HepG2 (cell line): ENCODE results near the gene PCDHGA2. TPM values are rescaled to one million over a fixed set of nuclear protein-coding genes. Genes with fewer than 3 reads are reported as not detected.
"Not testable (repeated sequence)": the region's sequence is repeated elsewhere in the genome, so short reads cannot be mapped to it uniquely, and the experiment has no call there.

Source experiments
- ATAC-seq: fragments of 200-7000 bp; cut with Tn5 transposase; 3 replicates; pipeline ENCODE4 v1.9.1; 2020; ENCODE audit warnings: mild to moderate bottlenecking, moderate library complexity
- BruUV-seq: library from RNA; stranded (reverse); fragments of 400-500 nt; replicated peaks from 2 replicates; lab custom pipeline; 2021; lab: Mats Ljungman, UMichigan
- CTCF ChIA-PET: fragments of 300-600 bp; formaldehyde crosslinking; extraction: SDS; loops from one replicate; lab custom pipeline; 2021; ENCODE audit warnings: low total read pairs, inconsistent platforms, low intra/inter-chr PET ratio; lab: Yijun Ruan, JAX
- POLR2A ChIA-PET: fragments of 350-600 bp; sonication (Branson Sonifier 250); formaldehyde crosslinking; loops from one replicate; lab custom pipeline; 2020; ENCODE audit warnings: antibody characterized with exemption, inconsistent platforms; lab: Yijun Ruan, JAX
- DNase-seq: peaks from one replicate; pipeline ENCODE4 v3.0.0-alpha.2; 2015; ENCODE audit warnings: low spot score
- FAIRE-seq: peaks from 3 replicates; lab custom pipeline; 2011; peaks lifted over from hg19 to GRCh38; lab: Jason Lieb, UNC
- H2AFZ ChIP-seq: one replicate; pipeline ENCODE4 v1.6.1; 2011; ENCODE audit warnings: low read length, inconsistent platforms
- H3K27ac ChIP-seq: fragments of 300-600 bp; 3 replicates; pipeline ENCODE4 v1.8.0; 2011; ENCODE audit warnings: mixed run types, mild to moderate bottlenecking, mixed read lengths, low read length, inconsistent platforms; ENCODE audit not compliant: insufficient read depth; ENCODE audit errors: extremely low read length
- H3K27me3 ChIP-seq, 2 experiments: fragments of 200-600 bp in 1 of 2; 2 replicates in 1 of 2; 3 replicates in 1 of 2; pipeline versions ENCODE4 v1.6.0 to v1.8.0; 2011; ENCODE audit warnings: low read length in 2 of 2, mild to moderate bottlenecking in 2 of 2, moderate library complexity in 2 of 2, inconsistent platforms in 1 of 2; ENCODE audit not compliant: insufficient read depth in 2 of 2, control insufficient read depth in 1 of 2
- H3K36me3 ChIP-seq, 2 experiments: fragments of 200-600 bp in 1 of 2; replicated peaks in 1 of 2; 2 replicates in 1 of 2; 3 replicates in 1 of 2; pipeline versions ENCODE4 v1.5.1 to v1.8.0; 2011; ENCODE audit warnings: low read length in 2 of 2, inconsistent platforms in 1 of 2; ENCODE audit not compliant: insufficient read depth in 2 of 2, control insufficient read depth in 1 of 2
- H3K4me1 ChIP-seq: 2 replicates; pipeline ENCODE4 v1.5.1; 2012; ENCODE audit warnings: low read length, inconsistent platforms; ENCODE audit not compliant: insufficient read depth
- H3K4me2 ChIP-seq: 2 replicates; pipeline ENCODE4 v1.6.0; 2011; ENCODE audit warnings: low read depth, low read length, inconsistent platforms
- H3K4me3 ChIP-seq, 3 experiments: fragments of 200-600 bp in 1 of 3; sonication (generic), shearing (Covaris generic) in 1 of 3; replicated peaks in 1 of 3; 2 replicates each; pipeline ENCODE4 v1.5.1; 2011 to 2016; ENCODE audit warnings: low read length in 3 of 3, inconsistent platforms in 2 of 3, low read depth in 2 of 3, mild to moderate bottlenecking in 2 of 3, control low read depth in 1 of 3, mixed read lengths in 1 of 3; ENCODE audit not compliant: insufficient read depth in 1 of 3
- H3K79me2 ChIP-seq: one replicate; pipeline ENCODE4 v1.6.1; 2011; ENCODE audit warnings: low read length, inconsistent platforms; ENCODE audit not compliant: insufficient read depth
- H3K9ac ChIP-seq: 2 replicates; pipeline ENCODE4 v1.6.0; 2011; ENCODE audit warnings: mild to moderate bottlenecking, low read depth, low read length, inconsistent platforms; ENCODE audit not compliant: insufficient read depth
- H3K9me3 ChIP-seq: 2 replicates; pipeline ENCODE4 v1.5.1; 2012; ENCODE audit warnings: mild to moderate bottlenecking, low read length
- H4K20me1 ChIP-seq: 2 replicates; pipeline ENCODE4 v1.6.0; 2011; ENCODE audit warnings: inconsistent platforms, mild to moderate bottlenecking, low read length, moderate library complexity; ENCODE audit not compliant: insufficient read depth
- KDM2A ChIP-seq: sonication (generic); formaldehyde crosslinking; IDR thresholded peaks from 2 replicates; pipeline ENCODE4 v1.4.0; 2020; ENCODE audit warnings: low read depth, missing genetic modification reagents, borderline replicate concordance
- PHF8 ChIP-seq: sonication (generic); formaldehyde crosslinking; IDR thresholded peaks from 2 replicates; pipeline ENCODE4 v1.5.0; 2020; ENCODE audit warnings: missing genetic modification reagents
- RAD21 ChIP-seq: fragments of 450-650 bp; formaldehyde crosslinking; IDR thresholded peaks from 2 replicates; pipeline ENCODE4 v1.5.0; 2020; ENCODE audit warnings: mild to moderate bottlenecking
- STAG1 ChIP-seq: sonication (generic); formaldehyde crosslinking; IDR thresholded peaks from 2 replicates; pipeline ENCODE4 v1.4.0; 2020; ENCODE audit warnings: missing genetic modification reagents
- ZNF800 ChIP-seq: sonication (generic); formaldehyde crosslinking; IDR thresholded peaks from 2 replicates; pipeline ENCODE4 v1.4.0; 2020; ENCODE audit warnings: missing genetic modification reagents
- WGBS: methylation state at CpG from one replicate; pipeline ENCODE4 v1.1.6; 2017; ENCODE audit warnings: low lambda C conversion rate; 5-methylcytosine and 5-hydroxymethylcytosine counted together
- in situ Hi-C: cut with HindIII; loops from 2 replicates; pipeline ENCODE4 v1.10.0; 2017; ENCODE audit warnings: low pct_unique_long_range_greater_than_20kb; ENCODE audit not compliant: extremely low pct_ligation_motif_present
- intact Hi-C: fragments of 100-400 bp; cut with micrococcal nuclease; formaldehyde crosslinking; loops from one replicate; pipeline ENCODE4 v1.10.0; 2022; ENCODE audit not compliant: unreplicated experiment
- polyA plus RNA-seq, 8 experiments: library from polyadenylated mRNA; depleted of rRNA in 3 of 8; stranded (reverse) in 7 of 8; unstranded in 1 of 8; fragments of >200 nt; fragmentation: Illumina TruSeq in 4 of 8; extraction: Trizol in 4 of 8; gene quantifications; 2 replicates each; pipeline versions ENCODE4 v1.2.1 to v1.2.3, GENCODE V29; 2011 to 2016; ENCODE audit warnings: low read depth in 4 of 8, missing spikeins in 1 of 8, mixed read lengths in 1 of 8; ENCODE audit not compliant: insufficient read depth in 1 of 8
- total RNA-seq, 5 experiments: library from RNA; depleted of rRNA; stranded (reverse); fragments of >200 nt; fragmentation: Illumina TruSeq; extraction: Trizol; gene quantifications; 2 replicates each; pipeline ENCODE4 v1.2.3, GENCODE V29; 2016; ENCODE audit warnings: low read depth in 1 of 5
- TF ChIP-seq, protein P1 (sequence below): sonication (generic); formaldehyde crosslinking; IDR thresholded peaks from 2 replicates; pipeline ENCODE4 v1.5.0; 2020; ENCODE audit warnings: mild to moderate bottlenecking, missing genetic modification reagents, moderate library complexity
- TF ChIP-seq, protein P2 (sequence below): sonication (generic); formaldehyde crosslinking; IDR thresholded peaks from 2 replicates; pipeline ENCODE4 v1.5.1; 2020; ENCODE audit warnings: mild to moderate bottlenecking, missing genetic modification reagents, moderate library complexity

Gene PCDHGA2
- total and polyA plus RNA-seq, 2 of the 13 experiments (the other 11 are each of a cell fraction or from before 2014, with no cell fraction given) = 0.04 to 0.11 TPM

DNA sequence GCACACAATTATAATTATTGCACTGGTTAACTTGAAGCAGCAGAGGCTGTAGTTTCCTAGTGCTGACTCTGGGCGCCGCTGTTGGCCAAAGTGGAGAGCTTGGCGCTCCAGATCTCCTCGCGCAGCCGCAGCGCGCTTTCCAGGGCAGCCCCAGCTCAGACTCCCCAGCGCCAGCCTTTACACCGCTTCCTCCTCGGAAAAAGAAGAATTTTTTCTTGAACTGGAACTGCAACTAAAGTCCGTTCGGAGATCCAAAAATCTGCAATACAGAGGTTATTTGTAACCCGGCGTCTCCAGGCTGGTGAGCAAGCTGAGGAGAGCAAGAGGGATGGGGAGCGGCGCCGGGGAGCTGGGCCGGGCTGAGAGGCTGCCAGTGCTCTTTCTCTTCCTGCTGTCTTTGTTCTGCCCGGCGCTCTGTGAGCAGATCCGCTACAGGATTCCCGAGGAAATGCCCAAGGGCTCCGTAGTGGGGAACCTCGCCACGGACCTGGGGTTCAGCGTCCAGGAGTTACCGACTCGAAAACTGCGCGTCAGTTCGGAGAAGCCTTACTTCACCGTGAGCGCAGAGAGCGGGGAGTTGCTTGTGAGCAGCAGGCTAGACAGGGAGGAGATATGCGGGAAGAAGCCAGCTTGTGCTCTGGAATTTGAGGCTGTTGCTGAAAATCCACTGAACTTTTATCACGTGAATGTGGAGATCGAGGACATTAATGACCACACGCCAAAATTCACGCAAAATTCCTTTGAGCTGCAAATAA, 49.2 kb downstream of the PCDHGA2 start, which contains the start of gene PCDHGB4:
Gene PCDHGB4, plus strand, starts transcription at position 142 of the 755 bp plus-strand sequence. Its CDS starts 187 bp downstream, at position 329.
- H3K27me3 ChIP-seq, intact Hi-C loops, H3K9ac ChIP-seq, H3K79me2 ChIP-seq, H2AFZ ChIP-seq, H3K36me3 ChIP-seq, H3K27ac ChIP-seq, H4K20me1 ChIP-seq, in situ Hi-C loops, H3K4me1 ChIP-seq: not testable (repeated sequence)
- Histone ChIP-seq H3K4me3 (peak within 1 kb of the TSS in 2 of 3 experiments; percentile 39 to 50; a peak in 4 of 6 replicates), H3K9me3 (peaks cover 18% of the 10 kb centered on the region), H3K4me2 (peak within 1 kb of the TSS; percentile 51)
- ChIA-PET CTCF (interaction anchor here (0.6 to 1.5 kb wide), 3 partner anchors 137 to 177 kb away, joined by 3 to 8 read pairs (median 3); no protein-coding TSS in a partner anchor), POLR2A (interaction anchor here (1.2 kb wide), 1 partner anchor 67 kb away, joined by 3 read pairs; the partner anchor contains the start of gene TAF7)
- DNase-seq = peak; percentile 16
- TSS peak; percentile 47 for BruUV-seq
- peak; percentile 44 for FAIRE-seq
- 46% methylated on average over 18 of the region's 40 CpGs for WGBS
- TF ChIP-seq, protein P1, sequence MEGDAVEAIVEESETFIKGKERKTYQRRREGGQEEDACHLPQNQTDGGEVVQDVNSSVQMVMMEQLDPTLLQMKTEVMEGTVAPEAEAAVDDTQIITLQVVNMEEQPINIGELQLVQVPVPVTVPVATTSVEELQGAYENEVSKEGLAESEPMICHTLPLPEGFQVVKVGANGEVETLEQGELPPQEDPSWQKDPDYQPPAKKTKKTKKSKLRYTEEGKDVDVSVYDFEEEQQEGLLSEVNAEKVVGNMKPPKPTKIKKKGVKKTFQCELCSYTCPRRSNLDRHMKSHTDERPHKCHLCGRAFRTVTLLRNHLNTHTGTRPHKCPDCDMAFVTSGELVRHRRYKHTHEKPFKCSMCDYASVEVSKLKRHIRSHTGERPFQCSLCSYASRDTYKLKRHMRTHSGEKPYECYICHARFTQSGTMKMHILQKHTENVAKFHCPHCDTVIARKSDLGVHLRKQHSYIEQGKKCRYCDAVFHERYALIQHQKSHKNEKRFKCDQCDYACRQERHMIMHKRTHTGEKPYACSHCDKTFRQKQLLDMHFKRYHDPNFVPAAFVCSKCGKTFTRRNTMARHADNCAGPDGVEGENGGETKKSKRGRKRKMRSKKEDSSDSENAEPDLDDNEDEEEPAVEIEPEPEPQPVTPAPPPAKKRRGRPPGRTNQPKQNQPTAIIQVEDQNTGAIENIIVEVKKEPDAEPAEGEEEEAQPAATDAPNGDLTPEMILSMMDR (CRISPR knock-in tag) = peak; percentile 66
- TF ChIP-seq RAD21 (CRISPR knock-in tag) (peak; percentile 59), PHF8 (CRISPR knock-in tag) (0 out of 2 replicates have a peak, but pooled peaks have one; percentile 19), KDM2A (peak; percentile 31; the same call in 1 of the 2 replicates), ZNF800 (CRISPR knock-in tag) (peak; percentile 46; the same call in 1 of the 2 replicates), STAG1 (CRISPR knock-in tag) (peak; percentile 64)
- TF ChIP-seq, protein P2, sequence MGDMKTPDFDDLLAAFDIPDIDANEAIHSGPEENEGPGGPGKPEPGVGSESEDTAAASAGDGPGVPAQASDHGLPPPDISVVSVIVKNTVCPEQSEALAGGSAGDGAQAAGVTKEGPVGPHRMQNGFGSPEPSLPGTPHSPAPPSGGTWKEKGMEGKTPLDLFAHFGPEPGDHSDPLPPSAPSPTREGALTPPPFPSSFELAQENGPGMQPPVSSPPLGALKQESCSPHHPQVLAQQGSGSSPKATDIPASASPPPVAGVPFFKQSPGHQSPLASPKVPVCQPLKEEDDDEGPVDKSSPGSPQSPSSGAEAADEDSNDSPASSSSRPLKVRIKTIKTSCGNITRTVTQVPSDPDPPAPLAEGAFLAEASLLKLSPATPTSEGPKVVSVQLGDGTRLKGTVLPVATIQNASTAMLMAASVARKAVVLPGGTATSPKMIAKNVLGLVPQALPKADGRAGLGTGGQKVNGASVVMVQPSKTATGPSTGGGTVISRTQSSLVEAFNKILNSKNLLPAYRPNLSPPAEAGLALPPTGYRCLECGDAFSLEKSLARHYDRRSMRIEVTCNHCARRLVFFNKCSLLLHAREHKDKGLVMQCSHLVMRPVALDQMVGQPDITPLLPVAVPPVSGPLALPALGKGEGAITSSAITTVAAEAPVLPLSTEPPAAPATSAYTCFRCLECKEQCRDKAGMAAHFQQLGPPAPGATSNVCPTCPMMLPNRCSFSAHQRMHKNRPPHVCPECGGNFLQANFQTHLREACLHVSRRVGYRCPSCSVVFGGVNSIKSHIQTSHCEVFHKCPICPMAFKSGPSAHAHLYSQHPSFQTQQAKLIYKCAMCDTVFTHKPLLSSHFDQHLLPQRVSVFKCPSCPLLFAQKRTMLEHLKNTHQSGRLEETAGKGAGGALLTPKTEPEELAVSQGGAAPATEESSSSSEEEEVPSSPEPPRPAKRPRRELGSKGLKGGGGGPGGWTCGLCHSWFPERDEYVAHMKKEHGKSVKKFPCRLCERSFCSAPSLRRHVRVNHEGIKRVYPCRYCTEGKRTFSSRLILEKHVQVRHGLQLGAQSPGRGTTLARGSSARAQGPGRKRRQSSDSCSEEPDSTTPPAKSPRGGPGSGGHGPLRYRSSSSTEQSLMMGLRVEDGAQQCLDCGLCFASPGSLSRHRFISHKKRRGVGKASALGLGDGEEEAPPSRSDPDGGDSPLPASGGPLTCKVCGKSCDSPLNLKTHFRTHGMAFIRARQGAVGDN = peak; percentile 3; the same call in 1 of the 2 replicates
- peak; percentile 96 for ATAC-seq
